BLaER1 (cell line): ENCODE measurements around the gene LRRC73.

Source experiments
- H3K27ac ChIP-seq: shearing (Covaris generic); formaldehyde crosslinking; 2 replicates; pipeline ENCODE4 v1.8.1; 2022
- H3K27me3 ChIP-seq: shearing (Covaris generic); formaldehyde crosslinking; 2 replicates; pipeline ENCODE4 v1.8.1; 2022
- H3K36me3 ChIP-seq: shearing (Covaris generic); formaldehyde crosslinking; 2 replicates; pipeline ENCODE4 v1.8.1; 2022
- H3K4me1 ChIP-seq: shearing (Covaris generic); formaldehyde crosslinking; 2 replicates; pipeline ENCODE4 v1.8.1; 2022
- H3K4me2 ChIP-seq: shearing (Covaris generic); formaldehyde crosslinking; 2 replicates; pipeline ENCODE4 v1.8.1; 2022
- H3K4me3 ChIP-seq: shearing (Covaris generic); formaldehyde crosslinking; 2 replicates; pipeline ENCODE4 v1.8.1; 2022
- H3K9ac ChIP-seq: shearing (Covaris generic); formaldehyde crosslinking; 2 replicates; pipeline ENCODE4 v1.8.1; 2022
- H3K9me3 ChIP-seq: shearing (Covaris generic); formaldehyde crosslinking; 2 replicates; pipeline ENCODE4 v1.8.1; 2022
- H4K20me1 ChIP-seq: shearing (Covaris generic); formaldehyde crosslinking; 2 replicates; pipeline ENCODE4 v1.8.1; 2022
- Cebpa-rat ChIP-seq: shearing (Covaris generic); IDR thresholded peaks from 2 replicates; pipeline ENCODE4 v1.8.1; 2022

LRRC73 gene

GRCh38 chr6:43524483-43524961, 14.4 kb upstream of the LRRC73 start:
- Histone ChIP-seq H3K27me3 (no peaks in the 10 kb centered on the region), H3K27ac (no peak overlapping the region), H3K4me2 (no peak overlapping the region), H3K9ac (no peak overlapping the region), H4K20me1 (peaks cover 35% of the 10 kb centered on the region), H3K36me3 (peaks cover 100% of the 10 kb centered on the region), H3K4me1 (no peaks in the 10 kb centered on the region), H3K9me3 (no peaks in the 10 kb centered on the region), H3K4me3 (no peak overlapping the region)
- no peak for TF ChIP-seq Cebpa-rat

GRCh38 chr6:43523284-43523683, 13.1 kb upstream of the LRRC73 start:
- Histone ChIP-seq H3K4me1 (peaks cover 9% of the 10 kb centered on the region), H3K9me3 (no peaks in the 10 kb centered on the region), H3K27ac (no peak overlapping the region), H3K36me3 (peaks cover 97% of the 10 kb centered on the region), H3K9ac (no peak overlapping the region), H3K4me2 (no peak overlapping the region), H3K27me3 (no peaks in the 10 kb centered on the region), H3K4me3 (no peak overlapping the region), H4K20me1 (peaks cover 35% of the 10 kb centered on the region)
- TF ChIP-seq Cebpa-rat, result no peak

- no peak overlapping the region for H3K4me2 ChIP-seq
- no peak overlapping the region for H3K9ac ChIP-seq
- peaks cover 91% of the 10 kb centered on the region for H3K36me3 ChIP-seq
- no peaks in the 10 kb centered on the region for H3K9me3 ChIP-seq
- H3K4me1 ChIP-seq, result peaks cover 15% of the 10 kb centered on the region
- H3K27ac ChIP-seq, result no peak overlapping the region
- peaks cover 31% of the 10 kb centered on the region for H4K20me1 ChIP-seq
- TF ChIP-seq Cebpa-rat, result no peak
- no peak overlapping the region for H3K4me3 ChIP-seq
- no peaks in the 10 kb centered on the region for H3K27me3 ChIP-seq
Measured at GRCh38 chr6:43522547-43523261, 12.6 kb upstream of the LRRC73 start.

DNA sequence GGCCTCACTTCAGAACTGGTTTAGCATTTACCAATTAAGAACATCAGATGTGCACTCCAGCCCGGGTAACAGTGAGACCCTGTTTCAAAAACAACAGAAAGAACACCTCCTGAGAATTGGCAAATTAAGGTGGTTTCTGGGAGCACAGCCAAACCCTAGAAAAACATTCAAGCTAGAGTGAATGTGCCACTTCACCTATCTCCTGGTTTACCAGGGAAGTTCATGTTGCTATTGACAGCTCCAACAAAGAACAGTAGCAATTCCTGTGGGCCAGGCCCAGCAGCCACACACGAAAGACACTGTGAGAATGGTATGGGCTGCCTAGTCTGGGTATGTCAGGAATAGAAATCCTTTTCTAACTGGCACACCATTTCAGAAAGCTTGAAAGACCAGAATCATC, 11.7 kb upstream of the LRRC73 start:
- H3K9ac ChIP-seq, result no peak overlapping the region
- H4K20me1 ChIP-seq, result peaks cover 30% of the 10 kb centered on the region

GRCh38 chr6:43520097-43520496, 10.0 kb upstream of the LRRC73 start:
- Histone ChIP-seq H3K9me3 (no peaks in the 10 kb centered on the region), H3K27ac (no peak overlapping the region), H3K27me3 (no peaks in the 10 kb centered on the region), H4K20me1 (peaks cover 32% of the 10 kb centered on the region), H3K4me1 (peaks cover 26% of the 10 kb centered on the region), H3K36me3 (peaks cover 72% of the 10 kb centered on the region), H3K4me2 (no peak overlapping the region), H3K4me3 (no peak overlapping the region), H3K9ac (no peak overlapping the region)
- TF ChIP-seq Cebpa-rat, result no peak

More for the DNA sequence above, 11.7 kb upstream of the LRRC73 start:
- H3K4me1 ChIP-seq, result peaks cover 15% of the 10 kb centered on the region
- no peak overlapping the region for H3K4me3 ChIP-seq
- TF ChIP-seq Cebpa-rat, result no peak
- peaks cover 82% of the 10 kb centered on the region for H3K36me3 ChIP-seq
- H3K9me3 ChIP-seq, result no peaks in the 10 kb centered on the region
- H3K27ac ChIP-seq, result no peak overlapping the region
- no peaks in the 10 kb centered on the region for H3K27me3 ChIP-seq
- no peak overlapping the region for H3K4me2 ChIP-seq

DNA sequence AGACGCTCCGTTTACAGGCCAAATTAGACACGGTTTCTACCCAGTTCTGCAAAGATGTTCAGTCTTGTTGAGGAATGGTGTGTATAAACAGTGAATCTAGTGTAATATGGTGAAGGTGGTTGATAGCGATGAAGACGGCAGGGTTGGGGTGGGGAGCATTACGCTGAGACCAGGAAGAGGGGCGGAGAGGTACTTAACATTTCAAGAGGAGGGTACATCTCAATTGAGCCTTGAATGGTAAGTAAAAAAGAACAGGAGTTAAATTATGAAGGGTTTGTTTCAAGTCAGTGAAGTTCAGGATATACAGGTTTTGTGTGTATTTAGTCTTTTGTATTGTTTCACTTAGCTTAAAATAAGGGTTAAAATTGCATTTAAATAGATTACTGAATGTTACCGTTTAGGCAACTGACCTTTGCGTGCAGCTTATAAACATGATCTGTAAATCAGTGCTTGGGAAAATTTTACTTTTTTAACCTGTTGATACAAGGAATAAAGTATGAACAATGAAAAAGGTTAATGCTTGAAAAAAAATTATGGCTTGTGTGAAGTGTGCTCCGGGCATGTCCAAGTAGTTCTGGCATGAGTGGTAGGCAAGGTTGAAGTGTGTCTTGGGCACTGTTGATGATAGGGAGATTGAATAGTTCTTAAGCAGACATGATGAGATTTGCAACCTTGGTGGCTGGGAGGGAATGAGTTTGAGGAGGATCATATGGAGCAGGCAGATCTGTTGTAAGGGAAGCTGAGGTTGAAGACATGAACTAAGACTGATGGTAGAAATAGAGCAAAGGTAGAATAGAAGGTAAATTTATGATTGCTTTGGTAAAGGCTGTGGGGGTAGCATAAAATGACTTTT, 7.6 kb upstream of the LRRC73 start:
- Histone ChIP-seq H3K4me2 (peak overlapping the region; percentile 78), H4K20me1 (peaks cover 46% of the 10 kb centered on the region), H3K4me1 (peaks cover 49% of the 10 kb centered on the region), H3K27me3 (no peaks in the 10 kb centered on the region), H3K4me3 (peak overlapping the region; percentile 93), H3K27ac (peak overlapping the region; percentile 92), H3K9ac (peak overlapping the region; percentile 96), H3K36me3 (peaks cover 72% of the 10 kb centered on the region), H3K9me3 (no peaks in the 10 kb centered on the region)
- no peak for TF ChIP-seq Cebpa-rat

DNA sequence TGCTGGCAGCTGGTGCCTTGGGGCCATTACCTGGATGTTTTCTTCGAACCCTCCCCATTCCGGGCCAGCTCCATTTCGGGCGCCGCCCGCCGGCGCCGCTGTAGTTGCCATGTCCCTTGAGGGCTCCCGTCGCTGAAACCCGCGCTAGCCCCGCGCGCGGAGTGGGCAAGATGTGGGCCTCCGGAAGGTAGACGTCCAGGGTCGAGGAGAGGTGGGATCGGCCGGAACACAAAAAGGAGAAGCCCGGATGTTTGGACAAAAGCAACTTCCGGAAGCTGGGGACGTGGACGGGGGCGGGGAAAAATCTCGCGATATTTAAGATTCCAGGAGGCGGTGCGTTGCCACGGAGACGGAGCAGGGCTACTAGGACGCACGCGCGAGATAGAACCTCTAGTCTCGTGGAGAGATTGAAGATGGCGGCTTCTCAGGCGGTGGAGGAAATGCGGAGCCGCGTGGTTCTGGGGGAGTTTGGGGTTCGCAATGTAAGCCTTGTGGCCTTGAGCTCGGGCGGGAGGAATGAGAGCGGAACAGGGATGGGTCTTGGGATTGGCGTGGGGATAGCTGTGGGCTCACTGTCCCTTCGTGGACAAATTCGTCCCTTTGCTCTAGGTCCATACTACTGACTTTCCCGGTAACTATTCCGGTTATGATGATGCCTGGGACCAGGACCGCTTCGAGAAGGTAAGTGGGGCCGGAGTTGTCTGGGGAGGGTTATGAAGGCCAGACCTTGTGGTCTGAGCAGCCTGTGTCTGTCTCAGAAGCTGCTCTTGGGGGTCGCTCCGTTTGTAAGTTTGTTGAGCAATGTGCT, 6.8 kb upstream of the LRRC73 start, which contains the start of the genes POLR1C and YIPF3:
POLR1C (plus strand) TSS at position 393 of the 808 bp plus-strand sequence; CDS start at position 414, 21 bp downstream.
YIPF3 (minus strand) TSS at position 230 of the 808 bp plus-strand sequence; CDS start at position 111, 119 bp downstream.
- Histone ChIP-seq H3K4me2 (peak within 1 kb of the TSS; percentile 95), H3K4me1 (peaks cover 58% of the 10 kb centered on the region), H3K4me3 (peak within 1 kb of the TSS; percentile 93), H3K9ac (peak within 1 kb of the TSS; percentile 96), H3K27me3 (no peaks in the 10 kb centered on the region), H3K27ac (peak within 1 kb of the TSS; percentile 92), H3K36me3 (peaks cover 72% of the 10 kb centered on the region), H3K9me3 (no peaks in the 10 kb centered on the region), H4K20me1 (peaks cover 46% of the 10 kb centered on the region)
- no peak for TF ChIP-seq Cebpa-rat

- no peaks in the 10 kb centered on the region for H3K9me3 ChIP-seq
- peak overlapping the region; percentile 95 for H3K4me2 ChIP-seq
- H3K9ac ChIP-seq, result peak overlapping the region; percentile 96
- H3K27me3 ChIP-seq, result no peaks in the 10 kb centered on the region
- peak overlapping the region; percentile 93 for H3K4me3 ChIP-seq
- TF ChIP-seq Cebpa-rat, result no peak
- H3K4me1 ChIP-seq, result peaks cover 63% of the 10 kb centered on the region
- peaks cover 49% of the 10 kb centered on the region for H4K20me1 ChIP-seq
- H3K27ac ChIP-seq, result peak overlapping the region; percentile 92
- peaks cover 72% of the 10 kb centered on the region for H3K36me3 ChIP-seq
Measured at GRCh38 chr6:43516367-43516696, 6.2 kb upstream of the LRRC73 start.

GRCh38 chr6:43515808-43516207, 5.7 kb upstream of the LRRC73 start:
- H3K27me3 ChIP-seq, result no peaks in the 10 kb centered on the region
- peaks cover 72% of the 10 kb centered on the region for H3K36me3 ChIP-seq
- H3K9me3 ChIP-seq, result no peaks in the 10 kb centered on the region
- H3K27ac ChIP-seq, result peak overlapping the region; percentile 92
- H3K4me1 ChIP-seq, result peaks cover 68% of the 10 kb centered on the region
- H3K9ac ChIP-seq, result peak overlapping the region; percentile 96
- peak overlapping the region; percentile 95 for H3K4me2 ChIP-seq
- H3K4me3 ChIP-seq, result peak overlapping the region; percentile 93
- peaks cover 54% of the 10 kb centered on the region for H4K20me1 ChIP-seq
- TF ChIP-seq Cebpa-rat, result no peak
